Breast epithelium (tissue), 3 donors: Measurements from ENCODE around the gene HDAC9.

Source experiments
- POLR2A ChIP-seq: fragments of 450-650 bp; IDR thresholded peaks from one replicate; pipeline ENCODE4 v1.6.1; 2016; ENCODE audit warnings: antibody characterized with exemption, mild to moderate bottlenecking, moderate library complexity
- POLR2AphosphoS5 ChIP-seq, 3 donors: sonication (generic); formaldehyde crosslinking; IDR thresholded peaks; one replicate each; pipeline ENCODE4 v1.6.1; 2017; ENCODE audit warnings: antibody characterized with exemption in 3 of 3
- TF ChIP-seq, protein P1 (sequence below), 3 donors: fragments of 450-650 bp; IDR thresholded peaks; one replicate each; pipeline ENCODE4 v1.5.1; 2016 to 2017; ENCODE audit warnings: antibody characterized with exemption in 3 of 3, mild to moderate bottlenecking in 3 of 3, moderate library complexity in 3 of 3

DNA sequence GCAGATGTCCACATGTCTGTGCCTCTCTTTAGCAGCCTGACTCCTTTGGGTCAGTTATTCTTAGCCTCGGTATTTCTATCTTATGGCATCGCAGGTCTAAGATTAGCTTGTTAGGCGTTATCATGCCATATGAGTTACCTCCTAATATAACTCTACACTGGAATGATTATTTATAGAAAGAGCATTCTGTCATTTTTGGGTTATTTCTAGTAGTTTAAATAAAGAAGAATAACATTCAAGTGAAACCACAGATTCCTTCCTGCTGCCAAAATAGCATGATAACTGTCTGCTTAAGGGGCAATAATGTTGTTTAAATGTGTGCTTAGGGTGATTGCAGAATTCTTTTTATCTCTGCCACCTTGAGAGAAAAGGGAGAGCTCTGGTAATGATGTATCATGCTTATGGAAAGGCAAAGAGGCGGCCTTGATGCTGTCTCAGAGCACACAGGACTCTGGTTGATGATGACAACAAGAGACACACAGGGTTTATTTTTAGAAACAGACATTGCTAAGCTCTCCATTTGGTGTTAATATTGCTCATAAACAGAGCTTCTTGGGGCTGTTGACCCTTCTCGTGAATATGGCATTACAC, 10.4 kb downstream of the HDAC9 start:
- TF ChIP-seq, protein P1, sequence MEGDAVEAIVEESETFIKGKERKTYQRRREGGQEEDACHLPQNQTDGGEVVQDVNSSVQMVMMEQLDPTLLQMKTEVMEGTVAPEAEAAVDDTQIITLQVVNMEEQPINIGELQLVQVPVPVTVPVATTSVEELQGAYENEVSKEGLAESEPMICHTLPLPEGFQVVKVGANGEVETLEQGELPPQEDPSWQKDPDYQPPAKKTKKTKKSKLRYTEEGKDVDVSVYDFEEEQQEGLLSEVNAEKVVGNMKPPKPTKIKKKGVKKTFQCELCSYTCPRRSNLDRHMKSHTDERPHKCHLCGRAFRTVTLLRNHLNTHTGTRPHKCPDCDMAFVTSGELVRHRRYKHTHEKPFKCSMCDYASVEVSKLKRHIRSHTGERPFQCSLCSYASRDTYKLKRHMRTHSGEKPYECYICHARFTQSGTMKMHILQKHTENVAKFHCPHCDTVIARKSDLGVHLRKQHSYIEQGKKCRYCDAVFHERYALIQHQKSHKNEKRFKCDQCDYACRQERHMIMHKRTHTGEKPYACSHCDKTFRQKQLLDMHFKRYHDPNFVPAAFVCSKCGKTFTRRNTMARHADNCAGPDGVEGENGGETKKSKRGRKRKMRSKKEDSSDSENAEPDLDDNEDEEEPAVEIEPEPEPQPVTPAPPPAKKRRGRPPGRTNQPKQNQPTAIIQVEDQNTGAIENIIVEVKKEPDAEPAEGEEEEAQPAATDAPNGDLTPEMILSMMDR (IDR thresholded peaks at IDR 0.05), result no peak
- TF ChIP-seq POLR2A (no peak), POLR2AphosphoS5 (IDR thresholded peaks at IDR 0.05) (no peak)
